AG04449 (cell line): Measurements from ENCODE around the gene GREB1L.

Experiments
- CTCF ChIA-PET: fragments of 350-600 bp; formaldehyde crosslinking; extraction: SDS; loops from one replicate; lab custom pipeline; 2021; ENCODE audit warnings: antibody characterized with exemption; lab: Yijun Ruan, JAX
- POLR2A ChIA-PET: fragments of 400-600, 350-600 bp; formaldehyde crosslinking; extraction: SDS; loops from one replicate; lab custom pipeline; 2020; ENCODE audit warnings: antibody characterized with exemption, inconsistent platforms; lab: Yijun Ruan, JAX
- DNase-seq: peaks from one replicate; pipeline ENCODE4 v3.0.0-alpha.2; 2010; ENCODE audit warnings: low read depth, low spot score
- H3K4me3 ChIP-seq: 2 replicates; pipeline ENCODE4 v1.5.1; 2011; ENCODE audit warnings: low read depth, mild to moderate bottlenecking, control low read depth, low read length
- TF ChIP-seq, protein P1 (sequence below): IDR thresholded peaks from one replicate; pipeline ENCODE4 v1.5.1; 2011; ENCODE audit warnings: mild to moderate bottlenecking, moderate library complexity, low read length, control low read depth, inconsistent platforms; ENCODE audit not compliant: insufficient read depth; ENCODE audit errors: missing control alignments

GREB1L gene

DNA sequence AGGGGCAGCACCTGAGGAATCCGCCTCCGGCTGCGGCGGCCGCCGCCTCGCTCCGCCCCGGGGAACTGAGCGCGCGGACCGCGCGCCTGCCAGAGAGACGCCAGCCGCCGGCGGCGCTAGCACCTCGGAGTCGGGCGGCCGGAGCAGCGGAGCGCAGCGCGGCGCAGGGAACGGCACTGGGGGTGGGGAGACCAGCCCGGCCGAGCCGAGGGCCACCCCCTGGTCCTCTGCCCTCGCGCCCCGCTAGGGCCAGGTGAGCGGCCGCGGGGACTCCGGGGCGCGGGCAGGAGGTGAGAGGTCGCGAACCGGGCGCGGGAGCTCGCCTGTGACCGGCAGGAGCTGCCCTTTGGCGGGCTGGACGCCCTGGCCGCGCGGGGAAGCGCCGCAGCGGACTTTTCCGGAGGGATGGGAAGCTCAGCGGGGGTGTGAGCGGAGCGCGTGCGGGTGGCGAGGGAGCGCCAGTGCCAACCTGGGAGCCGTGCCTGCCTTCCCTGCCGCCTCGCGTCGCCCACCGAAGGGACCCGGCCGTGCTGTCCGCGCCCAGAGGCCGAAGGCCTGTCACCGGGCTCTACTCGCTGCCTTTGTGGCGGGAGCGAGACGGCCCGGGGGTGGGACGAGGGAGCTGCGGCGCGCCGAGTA lies at the start of gene GREB1L:
TSS of gene GREB1L (plus strand) at position 92 of the 639 bp plus-strand sequence. CDS start 141,287 bp downstream, outside the sequence.
- peak within 1 kb of the TSS; percentile 41 for H3K4me3 ChIP-seq
- TF ChIP-seq, protein P1, sequence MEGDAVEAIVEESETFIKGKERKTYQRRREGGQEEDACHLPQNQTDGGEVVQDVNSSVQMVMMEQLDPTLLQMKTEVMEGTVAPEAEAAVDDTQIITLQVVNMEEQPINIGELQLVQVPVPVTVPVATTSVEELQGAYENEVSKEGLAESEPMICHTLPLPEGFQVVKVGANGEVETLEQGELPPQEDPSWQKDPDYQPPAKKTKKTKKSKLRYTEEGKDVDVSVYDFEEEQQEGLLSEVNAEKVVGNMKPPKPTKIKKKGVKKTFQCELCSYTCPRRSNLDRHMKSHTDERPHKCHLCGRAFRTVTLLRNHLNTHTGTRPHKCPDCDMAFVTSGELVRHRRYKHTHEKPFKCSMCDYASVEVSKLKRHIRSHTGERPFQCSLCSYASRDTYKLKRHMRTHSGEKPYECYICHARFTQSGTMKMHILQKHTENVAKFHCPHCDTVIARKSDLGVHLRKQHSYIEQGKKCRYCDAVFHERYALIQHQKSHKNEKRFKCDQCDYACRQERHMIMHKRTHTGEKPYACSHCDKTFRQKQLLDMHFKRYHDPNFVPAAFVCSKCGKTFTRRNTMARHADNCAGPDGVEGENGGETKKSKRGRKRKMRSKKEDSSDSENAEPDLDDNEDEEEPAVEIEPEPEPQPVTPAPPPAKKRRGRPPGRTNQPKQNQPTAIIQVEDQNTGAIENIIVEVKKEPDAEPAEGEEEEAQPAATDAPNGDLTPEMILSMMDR, result no peak
- POLR2A ChIA-PET, result no interaction called here
- DNase-seq, result no peak
- CTCF ChIA-PET, result no interaction called here

DNA sequence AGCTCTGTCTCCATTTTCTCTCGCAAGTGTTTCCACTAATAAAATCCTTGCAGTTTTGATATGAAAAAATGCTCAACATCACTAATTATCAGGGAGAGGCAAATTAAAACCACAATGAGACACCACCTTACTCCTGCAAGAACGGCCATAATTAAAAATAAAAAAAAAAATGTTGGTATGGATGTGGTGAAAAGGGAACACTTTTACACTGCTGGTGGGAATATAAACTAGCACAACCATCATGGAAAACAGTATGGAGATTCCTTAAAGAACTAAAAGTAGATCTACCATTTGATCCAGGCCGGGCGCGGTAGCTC lies 49.8 kb upstream of the GREB1L start:
- POLR2A ChIA-PET, result interaction anchor here (0.6 kb wide), 2 partner anchors 74 to 409 kb away, joined by 3 read pairs; partner anchors contain the start of gene ESCO1
- H3K4me3 ChIP-seq, result no peak overlapping the region
- CTCF ChIA-PET, result interaction anchor here (0.7 to 10.6 kb wide), 22 partner anchors 8 to 795 kb away, joined by 3 to 190 read pairs (median 4); partner anchors contain the start of gene ESCO1
- no peak for DNase-seq
- TF ChIP-seq, protein P1, result no peak

DNA sequence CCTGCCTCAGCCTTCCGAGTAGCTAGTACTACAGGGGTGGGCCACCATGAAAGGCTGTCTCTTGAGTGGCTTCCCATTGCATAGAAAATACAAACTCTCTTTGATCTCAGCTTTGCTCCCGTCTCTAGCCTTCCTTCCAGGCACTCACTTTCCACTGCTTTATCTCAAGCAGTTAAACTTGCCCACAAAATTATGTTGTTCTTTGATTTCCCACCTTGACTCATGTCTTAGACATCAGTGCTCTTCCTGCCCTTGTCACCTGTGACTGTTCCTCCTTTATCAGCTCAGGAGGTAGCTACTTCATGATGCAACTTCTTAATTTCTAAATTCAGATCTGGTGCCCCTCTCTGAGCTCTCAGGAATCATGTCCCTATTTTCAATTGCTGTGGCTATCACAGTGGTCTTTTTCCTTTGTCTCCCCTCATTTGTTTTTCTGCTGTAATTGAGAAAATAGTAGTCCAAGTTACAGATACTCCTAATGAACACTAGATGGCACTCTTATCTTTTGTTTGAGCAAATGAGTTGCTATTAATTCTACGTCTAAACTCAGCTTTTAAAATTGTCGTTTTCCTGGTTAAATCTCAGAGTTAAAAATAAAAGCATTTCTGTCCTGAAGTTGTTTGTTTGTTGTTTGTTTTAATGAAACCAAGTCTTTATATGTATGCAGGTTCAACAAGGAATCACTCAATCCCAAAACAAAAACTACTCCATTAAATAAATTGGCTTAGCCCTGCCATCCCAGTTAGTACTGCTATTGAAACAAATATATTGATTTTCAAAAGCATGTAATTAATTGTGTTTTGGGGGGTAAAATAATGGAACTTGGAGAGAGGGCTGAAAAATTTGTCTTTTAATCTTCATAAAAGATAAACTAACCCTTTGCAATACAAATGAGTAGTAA lies 46.9 kb upstream of the GREB1L start:
- ChIA-PET POLR2A (interaction anchor here (0.9 kb wide), 1 partner anchor 406 kb away, joined by 3 read pairs; no protein-coding TSS in a partner anchor), CTCF (interaction anchor here (0.7 to 10.6 kb wide), 35 partner anchors 8 to 765 kb away, joined by 3 to 190 read pairs (median 5); partner anchors contain the start of gene ESCO1)
- DNase-seq, result no peak
- H3K4me3 ChIP-seq, result no peak overlapping the region
- TF ChIP-seq, protein P1, result peak; percentile 27

DNA sequence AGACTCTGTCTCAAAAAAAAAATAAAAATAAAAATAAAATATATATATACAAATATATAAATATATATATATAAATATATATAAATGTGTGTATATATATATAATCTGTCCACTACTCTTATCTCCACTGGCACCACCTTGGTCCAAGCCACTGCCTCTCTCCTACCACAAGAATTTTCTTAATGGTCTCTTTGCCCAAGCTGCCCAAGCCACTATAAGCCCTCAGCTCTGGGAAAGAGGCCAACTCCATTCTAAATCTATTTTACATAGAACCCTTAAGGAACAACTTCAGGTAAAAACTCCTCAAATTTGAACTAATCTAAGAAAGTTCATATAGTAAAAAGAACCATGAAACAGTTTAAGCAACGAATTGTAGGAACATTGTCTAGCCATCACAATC lies 45.6 kb upstream of the GREB1L start:
- H3K4me3 ChIP-seq, result no peak overlapping the region
- no peak for DNase-seq
- ChIA-PET CTCF (interaction anchor here (1.2 to 10.6 kb wide), 14 partner anchors 10 to 759 kb away, joined by 3 to 190 read pairs (median 8); partner anchors contain the start of gene ESCO1), POLR2A (no interaction called here)
- TF ChIP-seq, protein P1, result no peak

DNA sequence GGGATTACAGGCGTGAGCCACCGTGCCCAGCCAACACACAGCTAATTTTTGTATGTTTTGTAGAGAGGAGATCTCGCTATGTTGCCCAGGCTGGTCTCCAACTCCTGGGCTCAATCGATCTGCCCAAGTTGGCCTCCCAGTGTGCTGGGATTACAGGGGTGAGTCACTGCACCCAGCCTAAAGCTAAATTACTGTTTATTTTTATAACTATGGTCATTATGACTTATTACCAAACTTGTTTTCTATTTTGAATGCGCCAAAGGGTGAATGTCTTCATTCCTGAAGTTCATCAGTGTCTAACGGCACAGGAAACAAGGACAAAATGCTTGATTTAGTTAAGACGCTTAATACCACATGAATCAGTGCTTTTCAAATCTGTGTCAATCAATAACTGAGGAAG lies 38.9 kb upstream of the GREB1L start:
- POLR2A ChIA-PET, result no interaction called here
- no peak overlapping the region for H3K4me3 ChIP-seq
- TF ChIP-seq, protein P1, result no peak
- CTCF ChIA-PET, result no interaction called here
- no peak for DNase-seq
